H1 (cell line): Measurements from ENCODE around the gene CHPF2.

ENCODE experiments used
- CHD2 ChIP-seq: IDR thresholded peaks from 2 replicates; pipeline ENCODE4 v1.6.1; 2012; ENCODE audit warnings: low read length, improper control_type of control experiment
- EZH2 ChIP-seq: fragments of 200-600 bp; sonication (generic); IDR thresholded peaks from 2 replicates; pipeline ENCODE4 v1.7.1; 2012; ENCODE audit warnings: low read depth, mild to moderate bottlenecking, moderate library complexity, low read length, inconsistent platforms; ENCODE audit not compliant: severe bottlenecking
- GABPA ChIP-seq: IDR thresholded peaks from 2 replicates; pipeline ENCODE4 v1.6.1; 2011; ENCODE audit warnings: mild to moderate bottlenecking, low read length, moderate library complexity, borderline replicate concordance; ENCODE audit not compliant: insufficient read depth
- MAFK ChIP-seq: IDR thresholded peaks from 2 replicates; pipeline ENCODE4 v1.6.1; 2012; ENCODE audit warnings: low read depth, mild to moderate bottlenecking, improper control_type of control experiment, low read length
- POLR2A ChIP-seq, 2 experiments: IDR thresholded peaks; 1 replicate in 1 of 2; 2 replicates in 1 of 2; pipeline ENCODE4 v1.6.1; 2011; ENCODE audit warnings: low read depth in 2 of 2, low read length in 2 of 2, mild to moderate bottlenecking in 2 of 2; ENCODE audit errors: control extremely low read depth in 1 of 2
- SP1 ChIP-seq: IDR thresholded peaks from 2 replicates; pipeline ENCODE4 v1.6.1; 2011; ENCODE audit warnings: low read depth, low read length
- TAF7 ChIP-seq: optimal IDR thresholded peaks from 2 replicates; pipeline ENCODE3; 2011; ENCODE audit warnings: low read depth, mild to moderate bottlenecking, inconsistent platforms, low read length, moderate library complexity, borderline replicate concordance
- YY1 ChIP-seq: IDR thresholded peaks from 2 replicates; pipeline ENCODE4 v1.6.1; 2011; ENCODE audit warnings: low read depth, mild to moderate bottlenecking, low read length
- ZNF274 ChIP-seq: IDR thresholded peaks from 2 replicates; pipeline ENCODE4 v1.7.0; 2012; ENCODE audit warnings: low read length, borderline replicate concordance; ENCODE audit errors: extremely low read depth
- TF ChIP-seq, protein P1 (sequence below), 3 experiments: IDR thresholded peaks; 1 replicate in 2 of 3; 2 replicates in 1 of 3; pipeline versions ENCODE4 v1.5.1 to v1.6.1; 2011; ENCODE audit warnings: low read length in 3 of 3, mild to moderate bottlenecking in 3 of 3, inconsistent platforms in 2 of 3, low read depth in 1 of 3, moderate library complexity in 1 of 3; ENCODE audit not compliant: insufficient read depth in 1 of 3; ENCODE audit errors: control extremely low read depth in 1 of 3
- TF ChIP-seq, protein P2 (sequence below): fragments of 300-600 bp; sonication (generic); IDR thresholded peaks from 2 replicates; pipeline ENCODE4 v1.7.1; 2012; ENCODE audit warnings: low read length, moderate library complexity, mild to moderate bottlenecking, inconsistent platforms; ENCODE audit not compliant: insufficient replicate concordance

DNA sequence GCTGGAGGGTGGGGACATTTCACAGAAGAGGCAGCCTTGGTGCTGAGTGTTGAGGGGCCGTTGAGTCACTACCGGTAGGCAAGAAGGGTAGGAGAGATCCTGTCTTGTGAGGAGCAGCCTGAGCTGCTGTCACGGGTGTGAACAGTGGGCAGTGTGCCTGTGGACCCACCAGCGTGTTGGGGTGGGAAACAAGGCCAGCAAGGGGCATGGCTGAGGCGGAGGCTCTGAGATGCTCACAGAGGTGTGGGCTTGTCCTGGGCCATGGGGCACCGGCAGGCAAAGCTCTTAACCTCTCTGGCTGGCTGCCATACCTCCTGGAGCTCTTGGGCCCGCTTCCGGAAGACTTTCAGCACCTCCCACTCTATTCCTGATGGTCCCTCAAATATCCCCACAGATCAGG, 49.8 kb downstream of the CHPF2 start:
- TF ChIP-seq TAF7 (no peak), ZNF274 (no peak), CHD2 (no peak), GABPA (no peak), POLR2A (IDR thresholded peaks at IDR 0.05; ENCODE audit: control extremely low read depth in 1 of 2, low read depth in 2 of 2, low read length in 2 of 2) (no peak), SP1 (no peak), YY1 (no peak), EZH2 (no peak), MAFK (no peak)
- TF ChIP-seq, protein P1, sequence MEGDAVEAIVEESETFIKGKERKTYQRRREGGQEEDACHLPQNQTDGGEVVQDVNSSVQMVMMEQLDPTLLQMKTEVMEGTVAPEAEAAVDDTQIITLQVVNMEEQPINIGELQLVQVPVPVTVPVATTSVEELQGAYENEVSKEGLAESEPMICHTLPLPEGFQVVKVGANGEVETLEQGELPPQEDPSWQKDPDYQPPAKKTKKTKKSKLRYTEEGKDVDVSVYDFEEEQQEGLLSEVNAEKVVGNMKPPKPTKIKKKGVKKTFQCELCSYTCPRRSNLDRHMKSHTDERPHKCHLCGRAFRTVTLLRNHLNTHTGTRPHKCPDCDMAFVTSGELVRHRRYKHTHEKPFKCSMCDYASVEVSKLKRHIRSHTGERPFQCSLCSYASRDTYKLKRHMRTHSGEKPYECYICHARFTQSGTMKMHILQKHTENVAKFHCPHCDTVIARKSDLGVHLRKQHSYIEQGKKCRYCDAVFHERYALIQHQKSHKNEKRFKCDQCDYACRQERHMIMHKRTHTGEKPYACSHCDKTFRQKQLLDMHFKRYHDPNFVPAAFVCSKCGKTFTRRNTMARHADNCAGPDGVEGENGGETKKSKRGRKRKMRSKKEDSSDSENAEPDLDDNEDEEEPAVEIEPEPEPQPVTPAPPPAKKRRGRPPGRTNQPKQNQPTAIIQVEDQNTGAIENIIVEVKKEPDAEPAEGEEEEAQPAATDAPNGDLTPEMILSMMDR (IDR thresholded peaks at IDR 0.05; ENCODE audit: control extremely low read depth in 1 of 3, insufficient read depth in 1 of 3, low read depth in 1 of 3, low read length in 3 of 3), result no peak
- TF ChIP-seq, protein P2, sequence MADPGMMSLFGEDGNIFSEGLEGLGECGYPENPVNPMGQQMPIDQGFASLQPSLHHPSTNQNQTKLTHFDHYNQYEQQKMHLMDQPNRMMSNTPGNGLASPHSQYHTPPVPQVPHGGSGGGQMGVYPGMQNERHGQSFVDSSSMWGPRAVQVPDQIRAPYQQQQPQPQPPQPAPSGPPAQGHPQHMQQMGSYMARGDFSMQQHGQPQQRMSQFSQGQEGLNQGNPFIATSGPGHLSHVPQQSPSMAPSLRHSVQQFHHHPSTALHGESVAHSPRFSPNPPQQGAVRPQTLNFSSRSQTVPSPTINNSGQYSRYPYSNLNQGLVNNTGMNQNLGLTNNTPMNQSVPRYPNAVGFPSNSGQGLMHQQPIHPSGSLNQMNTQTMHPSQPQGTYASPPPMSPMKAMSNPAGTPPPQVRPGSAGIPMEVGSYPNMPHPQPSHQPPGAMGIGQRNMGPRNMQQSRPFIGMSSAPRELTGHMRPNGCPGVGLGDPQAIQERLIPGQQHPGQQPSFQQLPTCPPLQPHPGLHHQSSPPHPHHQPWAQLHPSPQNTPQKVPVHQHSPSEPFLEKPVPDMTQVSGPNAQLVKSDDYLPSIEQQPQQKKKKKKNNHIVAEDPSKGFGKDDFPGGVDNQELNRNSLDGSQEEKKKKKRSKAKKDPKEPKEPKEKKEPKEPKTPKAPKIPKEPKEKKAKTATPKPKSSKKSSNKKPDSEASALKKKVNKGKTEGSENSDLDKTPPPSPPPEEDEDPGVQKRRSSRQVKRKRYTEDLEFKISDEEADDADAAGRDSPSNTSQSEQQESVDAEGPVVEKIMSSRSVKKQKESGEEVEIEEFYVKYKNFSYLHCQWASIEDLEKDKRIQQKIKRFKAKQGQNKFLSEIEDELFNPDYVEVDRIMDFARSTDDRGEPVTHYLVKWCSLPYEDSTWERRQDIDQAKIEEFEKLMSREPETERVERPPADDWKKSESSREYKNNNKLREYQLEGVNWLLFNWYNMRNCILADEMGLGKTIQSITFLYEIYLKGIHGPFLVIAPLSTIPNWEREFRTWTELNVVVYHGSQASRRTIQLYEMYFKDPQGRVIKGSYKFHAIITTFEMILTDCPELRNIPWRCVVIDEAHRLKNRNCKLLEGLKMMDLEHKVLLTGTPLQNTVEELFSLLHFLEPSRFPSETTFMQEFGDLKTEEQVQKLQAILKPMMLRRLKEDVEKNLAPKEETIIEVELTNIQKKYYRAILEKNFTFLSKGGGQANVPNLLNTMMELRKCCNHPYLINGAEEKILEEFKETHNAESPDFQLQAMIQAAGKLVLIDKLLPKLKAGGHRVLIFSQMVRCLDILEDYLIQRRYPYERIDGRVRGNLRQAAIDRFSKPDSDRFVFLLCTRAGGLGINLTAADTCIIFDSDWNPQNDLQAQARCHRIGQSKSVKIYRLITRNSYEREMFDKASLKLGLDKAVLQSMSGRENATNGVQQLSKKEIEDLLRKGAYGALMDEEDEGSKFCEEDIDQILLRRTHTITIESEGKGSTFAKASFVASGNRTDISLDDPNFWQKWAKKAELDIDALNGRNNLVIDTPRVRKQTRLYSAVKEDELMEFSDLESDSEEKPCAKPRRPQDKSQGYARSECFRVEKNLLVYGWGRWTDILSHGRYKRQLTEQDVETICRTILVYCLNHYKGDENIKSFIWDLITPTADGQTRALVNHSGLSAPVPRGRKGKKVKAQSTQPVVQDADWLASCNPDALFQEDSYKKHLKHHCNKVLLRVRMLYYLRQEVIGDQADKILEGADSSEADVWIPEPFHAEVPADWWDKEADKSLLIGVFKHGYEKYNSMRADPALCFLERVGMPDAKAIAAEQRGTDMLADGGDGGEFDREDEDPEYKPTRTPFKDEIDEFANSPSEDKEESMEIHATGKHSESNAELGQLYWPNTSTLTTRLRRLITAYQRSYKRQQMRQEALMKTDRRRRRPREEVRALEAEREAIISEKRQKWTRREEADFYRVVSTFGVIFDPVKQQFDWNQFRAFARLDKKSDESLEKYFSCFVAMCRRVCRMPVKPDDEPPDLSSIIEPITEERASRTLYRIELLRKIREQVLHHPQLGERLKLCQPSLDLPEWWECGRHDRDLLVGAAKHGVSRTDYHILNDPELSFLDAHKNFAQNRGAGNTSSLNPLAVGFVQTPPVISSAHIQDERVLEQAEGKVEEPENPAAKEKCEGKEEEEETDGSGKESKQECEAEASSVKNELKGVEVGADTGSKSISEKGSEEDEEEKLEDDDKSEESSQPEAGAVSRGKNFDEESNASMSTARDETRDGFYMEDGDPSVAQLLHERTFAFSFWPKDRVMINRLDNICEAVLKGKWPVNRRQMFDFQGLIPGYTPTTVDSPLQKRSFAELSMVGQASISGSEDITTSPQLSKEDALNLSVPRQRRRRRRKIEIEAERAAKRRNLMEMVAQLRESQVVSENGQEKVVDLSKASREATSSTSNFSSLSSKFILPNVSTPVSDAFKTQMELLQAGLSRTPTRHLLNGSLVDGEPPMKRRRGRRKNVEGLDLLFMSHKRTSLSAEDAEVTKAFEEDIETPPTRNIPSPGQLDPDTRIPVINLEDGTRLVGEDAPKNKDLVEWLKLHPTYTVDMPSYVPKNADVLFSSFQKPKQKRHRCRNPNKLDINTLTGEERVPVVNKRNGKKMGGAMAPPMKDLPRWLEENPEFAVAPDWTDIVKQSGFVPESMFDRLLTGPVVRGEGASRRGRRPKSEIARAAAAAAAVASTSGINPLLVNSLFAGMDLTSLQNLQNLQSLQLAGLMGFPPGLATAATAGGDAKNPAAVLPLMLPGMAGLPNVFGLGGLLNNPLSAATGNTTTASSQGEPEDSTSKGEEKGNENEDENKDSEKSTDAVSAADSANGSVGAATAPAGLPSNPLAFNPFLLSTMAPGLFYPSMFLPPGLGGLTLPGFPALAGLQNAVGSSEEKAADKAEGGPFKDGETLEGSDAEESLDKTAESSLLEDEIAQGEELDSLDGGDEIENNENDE, result no peak
